Motor neuron (in vitro differentiated cells): ENCODE data around the gene SRXN1. TPM values are rescaled to one million over a fixed set of nuclear protein-coding genes. Genes with fewer than 3 reads are reported as not detected.

Source experiments
- ATAC-seq, 8 experiments: fragments of 200-7000 bp; cut with Tn5 transposase; replicated peaks in 6 of 8; 2 replicates each; pipeline ENCODE4 v1.8.0; 2021; ENCODE audit warnings: mild to moderate bottlenecking in 8 of 8, moderate library complexity in 8 of 8
- H3K27ac ChIP-seq, 2 donors: fragments of 250-450 bp; sonication (Bioruptor Pico); 2 replicates each; pipeline ENCODE4 v1.9.0; 2021; ENCODE audit warnings: antibody characterized with exemption in 2 of 2, mild to moderate bottlenecking in 2 of 2, moderate library complexity in 1 of 2
- H3K4me1 ChIP-seq, 2 donors: fragments of 250-450 bp; sonication (Bioruptor Pico); replicated peaks in 1 of 2; 2 replicates each; pipeline ENCODE4 v1.6.1; 2021; ENCODE audit warnings: antibody characterized with exemption in 2 of 2, mild to moderate bottlenecking in 2 of 2, moderate library complexity in 1 of 2
- H3K4me3 ChIP-seq, 5 donors: fragments of 250-450 bp; sonication (Bioruptor Pico); 2 replicates each; pipeline ENCODE4 v1.9.0; 2021; ENCODE audit warnings: antibody characterized with exemption in 5 of 5, mild to moderate bottlenecking in 5 of 5, moderate library complexity in 4 of 5
- WGBS, 10 experiments: fragments of 450-650 bp; shearing (Covaris generic); methylation state at CpG; one replicate each; pipeline ENCODE4 v1.0.0; 2022; 5-methylcytosine and 5-hydroxymethylcytosine counted together
- in situ Hi-C, 9 experiments: fragments of 400-800 bp; cut with MboI; loops; one replicate each; pipeline ENCODE4 v1.15.0; 2021; ENCODE audit warnings: low sequenced_read_pairs in 9 of 9, low pct_unique_long_range_greater_than_20kb in 2 of 9; ENCODE audit not compliant: unreplicated experiment in 9 of 9
- total RNA-seq, 8 experiments: library from RNA; unstranded; fragments of 300-600 nt; gene quantifications; 2 replicates each; pipeline versions ENCODE4 v1.2.3 to v1.2.4, GENCODE V29; 2022

SRXN1 gene
- total RNA-seq, 8 experiments from 2014 or later, result 7.1 to 51.6 (median 16.2) TPM

- Histone ChIP-seq H3K4me3 (no peak overlapping the region), H3K4me1 (peaks cover 0 to 5% of the 10 kb centered on the region in 2 donors), H3K27ac (no peak overlapping the region)
- peak in 1 of 8 experiments; percentile 42 for ATAC-seq
- WGBS, 10 experiments, result 10 to 83% (median 72%) methylated on average over 1 to 5 of the region's 5 CpGs; no CpG with 5 or more reads in 1 of the 10 experiments
- in situ Hi-C loops, result no loop called here
Measured at GRCh38 chr20:618980-619379, 34.0 kb downstream of the SRXN1 start.

GRCh38 chr20:617934-618690 lies 34.9 kb downstream of the SRXN1 start:
- no peak for ATAC-seq
- Histone ChIP-seq H3K4me1 (peaks cover 0 to 5% of the 10 kb centered on the region in 2 donors), H3K4me3 (no peak overlapping the region), H3K27ac (no peak overlapping the region)
- in situ Hi-C loops, result no loop called here
- 14 to 100% (median 71%) methylated on average over 1 to 4 of the region's 4 CpGs; no CpG with 5 or more reads in 1 of the 10 experiments for WGBS, 10 experiments

- H3K4me1 ChIP-seq, result peaks cover 5% of the 10 kb centered on the region in 2 donors
- H3K27ac ChIP-seq, result no peak overlapping the region
- no peak overlapping the region for H3K4me3 ChIP-seq
- in situ Hi-C loops, result no loop called here
- 41 to 98% (median 86%) methylated on average over 1 to 4 of the region's 4 CpGs for WGBS, 10 experiments
- no peak for ATAC-seq
Measured at GRCh38 chr20:615514-615913, 37.5 kb downstream of the SRXN1 start.

GRCh38 chr20:611843-612185 lies 41.2 kb downstream of the SRXN1 start:
- Histone ChIP-seq H3K4me3 (no peak overlapping the region), H3K27ac (no peak overlapping the region), H3K4me1 (peaks cover 9 to 15% of the 10 kb centered on the region in 2 donors)
- peak in 4 of 8 experiments; percentile 9 to 27 (median 14) for ATAC-seq
- in situ Hi-C loops, result no loop called here
- 17 to 61% (median 30%) methylated on average over 1 to 4 of the region's 8 CpGs; no CpG with 5 or more reads in 6 of the 10 experiments for WGBS, 10 experiments

- Histone ChIP-seq H3K27ac (no peak overlapping the region), H3K4me3 (no peak overlapping the region), H3K4me1 (peaks cover 9 to 17% of the 10 kb centered on the region in 2 donors)
- in situ Hi-C loops, result no loop called here
- no peak for ATAC-seq
- 36 to 83% (median 60%) methylated on average over 2 to 18 of the region's 24 CpGs; no CpG with 5 or more reads in 1 of the 10 experiments for WGBS, 10 experiments
Measured at GRCh38 chr20:611047-611842, 41.8 kb downstream of the SRXN1 start.

- Histone ChIP-seq H3K27ac (no peak within 1 kb of the TSS), H3K4me1 (peaks cover 14 to 25% of the 10 kb centered on the region in 2 donors), H3K4me3 (peak within 1 kb of the TSS; percentile 29 to 43 (median 38))
- in situ Hi-C loops, result no loop called here
- WGBS, 10 experiments, result 41 to 90% (median 51%) methylated on average over 2 to 12 of the region's 84 CpGs; no CpG with 5 or more reads in 1 of the 10 experiments
- ATAC-seq, result peak; percentile 55 to 97 (median 91)
Measured at GRCh38 chr20:610130-611046, 42.6 kb downstream of the SRXN1 start, which contains the start of gene TCF15. TCF15 (minus strand) TSS chr20:610309; CDS start chr20:610237, 72 bp downstream.

GRCh38 chr20:609371-609964 lies 43.5 kb downstream of the SRXN1 start:
- WGBS, 10 experiments, result 0 to 33% (median 21%) methylated on average over 1 to 5 of the region's 54 CpGs; no CpG with 5 or more reads in 5 of the 10 experiments
- peak overlapping the region; percentile 29 to 43 (median 38) for H3K4me3 ChIP-seq
- H3K4me1 ChIP-seq, result peaks cover 23 to 34% of the 10 kb centered on the region in 2 donors
- H3K27ac ChIP-seq, result no peak overlapping the region
- in situ Hi-C loops, result no loop called here
- peak in 2 of 8 experiments; percentile 9 to 12 for ATAC-seq

- H3K4me1 ChIP-seq, result peaks cover 27 to 39% of the 10 kb centered on the region in 2 donors
- H3K27ac ChIP-seq, result no peak overlapping the region
- in situ Hi-C loops, result no loop called here
- WGBS, 10 experiments, result 42 to 87% (median 50%) methylated on average over 1 to 4 of the region's 8 CpGs; no CpG with 5 or more reads in 5 of the 10 experiments
- H3K4me3 ChIP-seq, result peak overlapping the region; percentile 29 to 43 (median 38)
- ATAC-seq, result no peak
Measured at GRCh38 chr20:608970-609369, 44.0 kb downstream of the SRXN1 start.

- Histone ChIP-seq H3K4me3 (no peak overlapping the region), H3K4me1 (peaks cover 27 to 41% of the 10 kb centered on the region in 2 donors), H3K27ac (no peak overlapping the region)
- no peak for ATAC-seq
- in situ Hi-C loops, result no loop called here
- 90 to 100% (median 94%) methylated on average over 1 to 2 of the region's 6 CpGs; no CpG with 5 or more reads in 5 of the 10 experiments for whole genome bisulfite sequencing, 10 experiments
Measured at GRCh38 chr20:607476-607875, 45.5 kb downstream of the SRXN1 start.

- peaks cover 22 to 36% of the 10 kb centered on the region in 2 donors for H3K4me1 ChIP-seq
- H3K27ac ChIP-seq, result no peak overlapping the region
- H3K4me3 ChIP-seq, result no peak overlapping the region
- 0 to 85% (median 42%) methylated on average over 1 to 4 of the region's 5 CpGs; no CpG with 5 or more reads in 3 of the 10 experiments for WGBS, 10 experiments
- in situ Hi-C loops, result no loop called here
- ATAC-seq, result no peak
Measured at GRCh38 chr20:605237-605636, 47.8 kb downstream of the SRXN1 start.

GRCh38 chr20:603116-603640 lies 49.8 kb downstream of the SRXN1 start:
- in situ Hi-C loops, result no loop called here
- no peak for ATAC-seq
- WGBS, 10 experiments, result 0 to 94% (median 51%) methylated on average over 1 to 3 of the region's 8 CpGs; no CpG with 5 or more reads in 6 of the 10 experiments
- Histone ChIP-seq H3K27ac (no peak overlapping the region), H3K4me1 (peaks cover 23 to 33% of the 10 kb centered on the region in 2 donors), H3K4me3 (no peak overlapping the region)
